DOHH2 (cell line): ENCODE results near the gene STX16.

ENCODE experiments used
- H3F3A ChIP-seq: fragments of 200-600 bp; sonication (generic), shearing (Covaris generic); 2 replicates; pipeline ENCODE4 v1.6.0; 2016; ENCODE audit warnings: antibody characterized with exemption, mild to moderate bottlenecking; ENCODE audit not compliant: control insufficient read depth, insufficient read depth
- H3K27ac ChIP-seq: fragments of 200-600 bp; sonication (generic); 2 replicates; pipeline ENCODE4 v1.5.1; 2014; ENCODE audit warnings: low read depth, mild to moderate bottlenecking, low read length, moderate library complexity
- H3K27me3 ChIP-seq: fragments of 200-600 bp; sonication (generic); 2 replicates; pipeline ENCODE4 v1.6.1; 2014; ENCODE audit warnings: mild to moderate bottlenecking, low read length, mixed read lengths; ENCODE audit not compliant: control insufficient read depth
- H3K36me3 ChIP-seq: fragments of 200-600 bp; sonication (generic); 2 replicates; pipeline ENCODE4 v1.6.1; 2014; ENCODE audit warnings: mild to moderate bottlenecking, low read length, moderate library complexity, mixed read lengths; ENCODE audit not compliant: control insufficient read depth
- H3K4me1 ChIP-seq: fragments of 200-600 bp; sonication (generic); 2 replicates; pipeline ENCODE4 v1.6.1; 2014; ENCODE audit warnings: mild to moderate bottlenecking, low read length, mixed read lengths; ENCODE audit not compliant: control insufficient read depth
- H3K4me2 ChIP-seq: fragments of 200-600 bp; sonication (generic); 2 replicates; pipeline ENCODE4 v1.6.0; 2014; ENCODE audit warnings: mild to moderate bottlenecking, low read length, moderate library complexity
- H3K4me3 ChIP-seq: fragments of 200-600 bp; sonication (generic); 2 replicates; pipeline ENCODE4 v1.5.1; 2014; ENCODE audit warnings: mild to moderate bottlenecking, low read length, mixed read lengths
- H3K79me2 ChIP-seq: fragments of 200-600 bp; sonication (generic); 2 replicates; pipeline ENCODE4 v1.6.1; 2014; ENCODE audit warnings: mild to moderate bottlenecking, low read length, mixed read lengths; ENCODE audit not compliant: control insufficient read depth
- H3K9me2 ChIP-seq: fragments of 200-600 bp; sonication (generic); replicated peaks from 2 replicates; pipeline ENCODE4 v1.6.1; 2014; ENCODE audit warnings: mild to moderate bottlenecking, low read length, mixed read lengths; ENCODE audit not compliant: control insufficient read depth
- H3K9me3 ChIP-seq: fragments of 200-600 bp; sonication (generic); 2 replicates; pipeline ENCODE4 v1.6.1; 2014; ENCODE audit warnings: antibody characterized with exemption, low read length, mixed read lengths; ENCODE audit not compliant: control insufficient read depth, insufficient read depth
- H4K20me1 ChIP-seq: fragments of 200-600 bp; sonication (generic); 2 replicates; pipeline ENCODE4 v1.6.0; 2014; ENCODE audit warnings: low read depth, mild to moderate bottlenecking, antibody characterized with exemption, low read length, moderate library complexity; ENCODE audit not compliant: control insufficient read depth, insufficient read depth
- CTCF ChIP-seq: fragments of 200-600 bp; sonication (generic); IDR thresholded peaks from one replicate; pipeline ENCODE4 v1.5.1; 2014; ENCODE audit warnings: antibody characterized with exemption, mild to moderate bottlenecking, low read depth, low read length; ENCODE audit not compliant: poor library complexity, severe bottlenecking
- EZH2phosphoT487 ChIP-seq: fragments of 200-600 bp; sonication (generic); IDR thresholded peaks from 2 replicates; pipeline ENCODE4 v1.6.1; 2017; ENCODE audit warnings: borderline replicate concordance, mild to moderate bottlenecking, antibody characterized with exemption, low read length, moderate library complexity, mixed read lengths

The STX16 gene

GRCh38 chr20:58694241-58695083, 43.4 kb downstream of the STX16 start:
- TF ChIP-seq EZH2phosphoT487: no peak
- no peak for TF ChIP-seq CTCF
- H4K20me1 ChIP-seq: no peaks in the 10 kb centered on the region
- no peaks in the 10 kb centered on the region for H3K9me3 ChIP-seq
- H3K9me2 ChIP-seq: no peaks in the 10 kb centered on the region
- H3K4me1 ChIP-seq: peaks cover 6% of the 10 kb centered on the region; the same call in 1 of the 2 replicates
- H3K4me3 ChIP-seq: no peak overlapping the region
- 0 out of 2 replicates have a peak, but pooled peaks cover 3% of the 10 kb centered on the region for H3F3A ChIP-seq
- H3K4me2 ChIP-seq: no peak overlapping the region
- no peaks in the 10 kb centered on the region for H3K27me3 ChIP-seq
- H3K27ac ChIP-seq: no peak overlapping the region
- no peaks in the 10 kb centered on the region for H3K36me3 ChIP-seq
- H3K79me2 ChIP-seq: no peaks in the 10 kb centered on the region

GRCh38 chr20:58695084-58695722, 44.1 kb downstream of the STX16 start:
- Histone ChIP-seq H3K4me3 (no peak overlapping the region), H3K9me3 (no peaks in the 10 kb centered on the region), H3K4me1 (peaks cover 6% of the 10 kb centered on the region; the same call in 1 of the 2 replicates), H4K20me1 (no peaks in the 10 kb centered on the region), H3K4me2 (no peak overlapping the region), H3F3A (0 out of 2 replicates have a peak, but pooled peaks cover under 1% of the 10 kb centered on the region), H3K27me3 (no peaks in the 10 kb centered on the region), H3K9me2 (no peaks in the 10 kb centered on the region), H3K27ac (no peak overlapping the region), H3K36me3 (no peaks in the 10 kb centered on the region), H3K79me2 (no peaks in the 10 kb centered on the region)
- TF ChIP-seq EZH2phosphoT487 (no peak), CTCF (no peak)

- Histone ChIP-seq H3K27me3 (no peaks in the 10 kb centered on the region), H3K36me3 (no peaks in the 10 kb centered on the region), H3K79me2 (no peaks in the 10 kb centered on the region), H3K9me3 (no peaks in the 10 kb centered on the region), H3K27ac (no peak overlapping the region), H3K4me1 (peaks cover 6% of the 10 kb centered on the region; the same call in 1 of the 2 replicates), H3K4me2 (no peak overlapping the region), H3K9me2 (no peaks in the 10 kb centered on the region), H3K4me3 (no peak overlapping the region), H3F3A (no peaks in the 10 kb centered on the region), H4K20me1 (no peaks in the 10 kb centered on the region)
- TF ChIP-seq CTCF (no peak), EZH2phosphoT487 (no peak)
These were observed 44.9 kb downstream of the STX16 start for GRCh38 chr20:58695895-58696375.
